HepG2 (cell line): ENCODE results near the gene PEX11A. TPM values are rescaled to one million over a fixed set of nuclear protein-coding genes. Genes with fewer than 3 reads are reported as not detected.

Experiments
- ARHGAP35 ChIP-seq: sonication (generic); formaldehyde crosslinking; IDR thresholded peaks from 2 replicates; pipeline ENCODE4 v1.9.0; 2022; ENCODE audit warnings: mild to moderate bottlenecking, inconsistent platforms, moderate library complexity, missing genetic modification reagents, borderline replicate concordance
- CBFB ChIP-seq: sonication (generic); formaldehyde crosslinking; IDR thresholded peaks from 2 replicates; pipeline ENCODE4 v1.4.0; 2020; ENCODE audit warnings: missing genetic modification reagents
- FOXK1 ChIP-seq: sonication (generic); formaldehyde crosslinking; IDR thresholded peaks from 2 replicates; pipeline ENCODE4 v1.4.0; 2020; ENCODE audit warnings: low read depth, missing genetic modification reagents, borderline replicate concordance
- HNF1A ChIP-seq, 2 experiments: sonication (generic) in 1 of 2; formaldehyde crosslinking in 1 of 2; IDR thresholded peaks; 2 replicates each; pipeline versions ENCODE4 v1.4.0 to v1.6.1; 2016 to 2020; ENCODE audit warnings: borderline replicate concordance in 1 of 2, low read depth in 1 of 2, mild to moderate bottlenecking in 1 of 2, missing genetic modification reagents in 1 of 2
- KDM3A ChIP-seq: IDR thresholded peaks from 2 replicates; pipeline ENCODE4 v1.6.1; 2018; ENCODE audit warnings: low read depth, missing compliant biosample characterization
- KLF6 ChIP-seq: IDR thresholded peaks from 2 replicates; pipeline ENCODE4 v1.8.0; 2016; ENCODE audit warnings: missing biosample characterization, missing genetic modification reagents
- NR2F2 ChIP-seq: IDR thresholded peaks from 2 replicates; pipeline ENCODE4 v1.6.1; 2012; ENCODE audit warnings: low read depth, inconsistent platforms, borderline replicate concordance
- SCMH1 ChIP-seq: sonication (generic); formaldehyde crosslinking; IDR thresholded peaks from 2 replicates; pipeline ENCODE4 v1.9.0; 2021; ENCODE audit warnings: missing genetic modification reagents, mild to moderate bottlenecking, borderline replicate concordance
- TEAD3 ChIP-seq: optimal IDR thresholded peaks from 2 replicates; pipeline ENCODE3; 2016; ENCODE audit warnings: borderline replicate concordance
- ZFY ChIP-seq: sonication (generic); formaldehyde crosslinking; IDR thresholded peaks from 2 replicates; pipeline ENCODE4 v1.4.0; 2020; ENCODE audit warnings: missing genetic modification reagents
- ZNF12 ChIP-seq: sonication (generic); formaldehyde crosslinking; IDR thresholded peaks from 2 replicates; pipeline ENCODE4 v1.5.0; 2020; ENCODE audit warnings: missing genetic modification reagents
- ZNF251 ChIP-seq: sonication (generic); formaldehyde crosslinking; IDR thresholded peaks from 2 replicates; pipeline ENCODE4 v1.9.0; 2021; ENCODE audit warnings: mild to moderate bottlenecking, missing genetic modification reagents
- ZNF253 ChIP-seq: sonication (generic); formaldehyde crosslinking; IDR thresholded peaks from 2 replicates; pipeline ENCODE4 v1.8.0; 2022; ENCODE audit warnings: mild to moderate bottlenecking, missing genetic modification reagents, borderline replicate concordance
- ZNF260 ChIP-seq: sonication (generic); formaldehyde crosslinking; IDR thresholded peaks from 2 replicates; pipeline ENCODE4 v1.4.0; 2020; ENCODE audit warnings: missing genetic modification reagents, low read depth, mild to moderate bottlenecking, borderline replicate concordance
- ZNF724P ChIP-seq: sonication (generic); formaldehyde crosslinking; IDR thresholded peaks from 2 replicates; pipeline ENCODE4 v1.8.0; 2022; ENCODE audit warnings: missing genetic modification reagents, borderline replicate concordance
- ZNF790 ChIP-seq: sonication (generic); formaldehyde crosslinking; IDR thresholded peaks from 2 replicates; pipeline ENCODE4 v1.8.0; 2022; ENCODE audit warnings: missing genetic modification reagents, mild to moderate bottlenecking, borderline replicate concordance
- polyA plus RNA-seq, 8 experiments: library from polyadenylated mRNA; depleted of rRNA in 3 of 8; stranded (reverse) in 7 of 8; unstranded in 1 of 8; fragments of >200 nt; fragmentation: Illumina TruSeq in 4 of 8; extraction: Trizol in 4 of 8; gene quantifications; 2 replicates each; pipeline versions ENCODE4 v1.2.1 to v1.2.3, GENCODE V29; 2011 to 2016; ENCODE audit warnings: low read depth in 4 of 8, missing spikeins in 1 of 8, mixed read lengths in 1 of 8; ENCODE audit not compliant: insufficient read depth in 1 of 8
- total RNA-seq, 5 experiments: library from RNA; depleted of rRNA; stranded (reverse); fragments of >200 nt; fragmentation: Illumina TruSeq; extraction: Trizol; gene quantifications; 2 replicates each; pipeline ENCODE4 v1.2.3, GENCODE V29; 2016; ENCODE audit warnings: low read depth in 1 of 5
- TF ChIP-seq, protein P1 (sequence below): sonication (generic); formaldehyde crosslinking; IDR thresholded peaks from 2 replicates; pipeline ENCODE4 v1.9.0; 2022; ENCODE audit warnings: missing genetic modification reagents, mild to moderate bottlenecking, borderline replicate concordance
- TF ChIP-seq, protein P2 (sequence below): sonication (generic); formaldehyde crosslinking; IDR thresholded peaks from 2 replicates; pipeline ENCODE4 v1.4.0; 2020; ENCODE audit warnings: missing genetic modification reagents

PEX11A gene
- total and polyA plus RNA-seq, 2 of the 13 experiments (the other 11 are each of a cell fraction or from before 2014, with no cell fraction given) = 9.9 to 15.1 TPM

DNA sequence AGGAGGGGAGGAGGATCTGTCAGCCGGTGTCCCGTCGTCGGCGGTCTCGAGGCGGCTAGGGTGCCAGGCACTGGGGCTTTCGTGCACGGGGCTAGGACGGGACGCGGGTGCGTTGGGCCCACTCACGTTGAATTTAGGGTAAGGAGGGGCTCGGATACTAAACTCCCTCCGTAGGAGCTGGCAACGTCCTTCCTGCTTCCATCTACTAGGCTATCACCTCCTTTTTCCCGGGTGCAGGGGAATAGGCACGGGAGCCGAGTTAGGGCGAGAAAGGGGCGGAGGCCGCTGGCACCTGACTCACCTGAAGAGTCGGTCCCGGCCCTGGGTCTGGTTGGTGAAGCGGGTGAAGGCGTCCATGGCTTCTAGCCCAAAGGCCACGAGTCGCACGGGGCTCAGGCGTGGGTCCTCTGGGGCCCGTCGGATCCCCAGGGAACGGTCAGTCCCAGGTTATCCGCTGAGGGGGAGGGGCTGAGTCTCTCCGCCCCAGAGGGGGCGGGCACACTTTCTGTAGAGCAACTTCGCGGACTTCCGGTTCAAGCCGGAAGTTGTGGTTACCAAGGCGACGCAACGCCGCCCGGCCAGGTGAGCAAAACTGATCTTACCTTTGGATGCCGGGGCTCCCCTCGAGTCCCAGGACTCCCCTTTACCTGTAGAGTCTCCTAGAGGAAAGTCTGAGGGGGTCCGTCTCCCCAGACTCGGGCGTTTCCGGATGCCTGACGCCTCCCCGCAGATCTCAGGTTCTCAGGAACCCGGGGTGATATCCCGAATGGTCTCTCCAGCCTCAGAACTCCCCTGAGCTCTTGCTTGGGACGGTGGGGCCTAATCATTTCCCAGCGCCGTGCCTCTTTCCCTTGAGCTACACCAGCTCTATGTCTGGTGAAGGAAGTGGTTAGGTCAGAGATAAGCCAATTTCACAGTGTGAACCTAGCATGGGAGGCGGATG is at the start of gene PEX11A, which contains the start of gene WDR93 (continued):
- TF ChIP-seq ZNF253 (CRISPR knock-in tag) = no peak
- TF ChIP-seq ZNF724P = peak; percentile 58; the same call in 1 of the 2 replicates
- TF ChIP-seq, protein P1, sequence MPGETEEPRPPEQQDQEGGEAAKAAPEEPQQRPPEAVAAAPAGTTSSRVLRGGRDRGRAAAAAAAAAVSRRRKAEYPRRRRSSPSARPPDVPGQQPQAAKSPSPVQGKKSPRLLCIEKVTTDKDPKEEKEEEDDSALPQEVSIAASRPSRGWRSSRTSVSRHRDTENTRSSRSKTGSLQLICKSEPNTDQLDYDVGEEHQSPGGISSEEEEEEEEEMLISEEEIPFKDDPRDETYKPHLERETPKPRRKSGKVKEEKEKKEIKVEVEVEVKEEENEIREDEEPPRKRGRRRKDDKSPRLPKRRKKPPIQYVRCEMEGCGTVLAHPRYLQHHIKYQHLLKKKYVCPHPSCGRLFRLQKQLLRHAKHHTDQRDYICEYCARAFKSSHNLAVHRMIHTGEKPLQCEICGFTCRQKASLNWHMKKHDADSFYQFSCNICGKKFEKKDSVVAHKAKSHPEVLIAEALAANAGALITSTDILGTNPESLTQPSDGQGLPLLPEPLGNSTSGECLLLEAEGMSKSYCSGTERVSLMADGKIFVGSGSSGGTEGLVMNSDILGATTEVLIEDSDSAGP (CRISPR knock-in tag) = peak; percentile 83; the same call in 1 of the 2 replicates
- TF ChIP-seq TEAD3 (CRISPR knock-in tag) = peak; percentile 44
- TF ChIP-seq ZNF12 (CRISPR knock-in tag) = no peak
- no peak for TF ChIP-seq KDM3A (CRISPR knock-in tag)
- 0 out of 2 replicates have a peak, but pooled peaks have one; percentile 67 for TF ChIP-seq ZNF790 (CRISPR knock-in tag)
- TF ChIP-seq CBFB (CRISPR knock-in tag) = no peak
- TF ChIP-seq HNF1A (IDR thresholded peaks at IDR 0.05; ENCODE audit: low read depth) = no peak
- 0 out of 2 replicates have a peak, but pooled peaks have one; percentile 20 for TF ChIP-seq HNF1A (CRISPR knock-in tag; IDR thresholded peaks at IDR 0.05; ENCODE audit: borderline replicate concordance)
- TF ChIP-seq ARHGAP35 = 0 out of 2 replicates have a peak, but pooled peaks have one; percentile 29
- no peak for TF ChIP-seq ZNF260 (CRISPR knock-in tag)
- peak; percentile 84 for TF ChIP-seq ZFY (CRISPR knock-in tag)
- no peak for TF ChIP-seq SCMH1 (CRISPR knock-in tag)
- no peak for TF ChIP-seq NR2F2
- TF ChIP-seq ZNF251 (CRISPR knock-in tag) = no peak
- TF ChIP-seq KLF6 (CRISPR knock-in tag) = peak; percentile 25; the same call in 1 of the 2 replicates
- no peak for TF ChIP-seq FOXK1 (CRISPR knock-in tag)
- TF ChIP-seq, protein P2, sequence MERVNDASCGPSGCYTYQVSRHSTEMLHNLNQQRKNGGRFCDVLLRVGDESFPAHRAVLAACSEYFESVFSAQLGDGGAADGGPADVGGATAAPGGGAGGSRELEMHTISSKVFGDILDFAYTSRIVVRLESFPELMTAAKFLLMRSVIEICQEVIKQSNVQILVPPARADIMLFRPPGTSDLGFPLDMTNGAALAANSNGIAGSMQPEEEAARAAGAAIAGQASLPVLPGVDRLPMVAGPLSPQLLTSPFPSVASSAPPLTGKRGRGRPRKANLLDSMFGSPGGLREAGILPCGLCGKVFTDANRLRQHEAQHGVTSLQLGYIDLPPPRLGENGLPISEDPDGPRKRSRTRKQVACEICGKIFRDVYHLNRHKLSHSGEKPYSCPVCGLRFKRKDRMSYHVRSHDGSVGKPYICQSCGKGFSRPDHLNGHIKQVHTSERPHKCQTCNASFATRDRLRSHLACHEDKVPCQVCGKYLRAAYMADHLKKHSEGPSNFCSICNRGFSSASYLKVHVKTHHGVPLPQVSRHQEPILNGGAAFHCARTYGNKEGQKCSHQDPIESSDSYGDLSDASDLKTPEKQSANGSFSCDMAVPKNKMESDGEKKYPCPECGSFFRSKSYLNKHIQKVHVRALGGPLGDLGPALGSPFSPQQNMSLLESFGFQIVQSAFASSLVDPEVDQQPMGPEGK (CRISPR knock-in tag) = 0 out of 2 replicates have a peak, but pooled peaks have one; percentile 11
